LNCaP clone FGC (cell line): ENCODE results near the gene CCDC186.

Experiments used
- DNase-seq: peaks from one replicate; pipeline ENCODE4 v3.0.0-alpha.2; 2011; ENCODE audit warnings: low read depth
- H3K4me3 ChIP-seq: 2 replicates; pipeline ENCODE4 v1.5.1; 2011; ENCODE audit warnings: mild to moderate bottlenecking, low read depth, low read length, control low read depth
- CTCF ChIP-seq: IDR thresholded peaks from 2 replicates; pipeline ENCODE4 v1.5.1; 2012; ENCODE audit warnings: mild to moderate bottlenecking; ENCODE audit not compliant: control insufficient read depth, insufficient read depth; ENCODE audit errors: extremely low read depth

Gene CCDC186

GRCh38 chr10:114084215-114084614 lies 89.8 kb downstream of the CCDC186 start:
- DNase-seq = no peak
- no peak overlapping the region for H3K4me3 ChIP-seq
- no peak for TF ChIP-seq CTCF

GRCh38 chr10:114083040-114083439 lies 91.0 kb downstream of the CCDC186 start:
- DNase-seq = no peak
- no peak for TF ChIP-seq CTCF
- no peak overlapping the region for H3K4me3 ChIP-seq

GRCh38 chr10:114081911-114082583 lies 92.0 kb downstream of the CCDC186 start:
- no peak for TF ChIP-seq CTCF
- DNase-seq = peak; percentile 41
- no peak overlapping the region for H3K4me3 ChIP-seq

- DNase-seq = no peak
- H3K4me3 ChIP-seq = no peak overlapping the region
- TF ChIP-seq CTCF = no peak
Measured at GRCh38 chr10:114079421-114079820, 94.6 kb downstream of the CCDC186 start.

GRCh38 chr10:114078346-114078745 lies 95.7 kb downstream of the CCDC186 start:
- H3K4me3 ChIP-seq = no peak overlapping the region
- no peak for DNase-seq
- TF ChIP-seq CTCF = no peak

- no peak for TF ChIP-seq CTCF
- no peak for DNase-seq
- no peak overlapping the region for H3K4me3 ChIP-seq
Measured at GRCh38 chr10:114077815-114078219, 96.2 kb downstream of the CCDC186 start.

- DNase-seq = no peak
- no peak for TF ChIP-seq CTCF
- no peak overlapping the region for H3K4me3 ChIP-seq
Measured at GRCh38 chr10:114077347-114077746, 96.7 kb downstream of the CCDC186 start.
